CD4-positive, alpha-beta T cell (primary cell): ENCODE results near the gene RNF6. TPM values are rescaled to one million over a fixed set of nuclear protein-coding genes. Genes with fewer than 3 reads are reported as not detected.

Source experiments
- ATAC-seq: fragments of 200-7000 bp; cut with Tn5 transposase; one replicate; pipeline ENCODE4 v1.10.0; 2022; ENCODE audit warnings: mild to moderate bottlenecking; ENCODE audit not compliant: poor library complexity
- CTCF ChIA-PET: fragments of 350-600 bp; sonication (Branson Sonifier 250); formaldehyde crosslinking; loops from one replicate; lab custom pipeline; 2021; ENCODE audit warnings: antibody characterized with exemption, inconsistent platforms; lab: Charles Lee
- POLR2A ChIA-PET: fragments of 350-600 bp; sonication (Branson Sonifier 250); formaldehyde crosslinking; loops from one replicate; lab custom pipeline; 2021; ENCODE audit warnings: antibody characterized with exemption, inconsistent platforms; lab: Charles Lee
- DNase-seq, 14 experiments: peaks; one replicate each; pipeline ENCODE4 v3.0.0-alpha.2; 2013 to 2020; ENCODE audit warnings: mixed read lengths in 2 of 14
- H3K27ac ChIP-seq, 2 donors: one replicate each; pipeline versions ENCODE4 v1.5.1 to v1.7.0; 2013; ENCODE audit warnings: low read length in 2 of 2, low read depth in 1 of 2, mild to moderate bottlenecking in 1 of 2
- H3K27me3 ChIP-seq, 2 experiments: 1 replicate in 1 of 2; 2 replicates in 1 of 2; pipeline versions ENCODE4 v1.6.1 to v1.7.0; 2013; ENCODE audit warnings: low read length in 2 of 2, control low read depth in 1 of 2, mild to moderate bottlenecking in 1 of 2, moderate library complexity in 1 of 2; ENCODE audit not compliant: insufficient read depth in 2 of 2, control insufficient read depth in 1 of 2
- H3K36me3 ChIP-seq: one replicate; pipeline ENCODE4 v1.6.1; 2013; ENCODE audit warnings: low read length, control low read depth; ENCODE audit not compliant: insufficient read depth
- H3K4me1 ChIP-seq: one replicate; pipeline ENCODE4 v1.6.1; 2013; ENCODE audit warnings: low read length, control low read depth; ENCODE audit not compliant: insufficient read depth
- H3K4me3 ChIP-seq: one replicate; pipeline ENCODE4 v1.5.1; 2013; ENCODE audit warnings: mild to moderate bottlenecking, low read length, moderate library complexity
- H3K9me3 ChIP-seq, 2 experiments: 1 replicate in 1 of 2; 2 replicates in 1 of 2; pipeline versions ENCODE4 v1.6.1 to v1.7.0; 2013; ENCODE audit warnings: low read length in 2 of 2, mild to moderate bottlenecking in 2 of 2, control low read depth in 1 of 2, moderate library complexity in 1 of 2; ENCODE audit not compliant: control insufficient read depth in 1 of 2, insufficient read depth in 1 of 2
- H3K27ac Mint-ChIP-seq: one replicate; pipeline ENCODE4 v1.8.0; 2020; ENCODE audit warnings: mixed read lengths
- H3K27me3 Mint-ChIP-seq: one replicate; pipeline ENCODE4 v1.8.0; 2021; ENCODE audit warnings: mixed read lengths
- H3K36me3 Mint-ChIP-seq: one replicate; pipeline ENCODE4 v1.8.0; 2021; ENCODE audit warnings: low read depth, mixed read lengths
- H3K4me1 Mint-ChIP-seq: one replicate; pipeline ENCODE4 v1.8.0; 2021; ENCODE audit warnings: low read depth, mixed read lengths
- H3K4me3 Mint-ChIP-seq: one replicate; pipeline ENCODE4 v1.8.0; 2020; ENCODE audit warnings: mild to moderate bottlenecking, mixed read lengths
- H3K9me3 Mint-ChIP-seq: one replicate; pipeline ENCODE4 v1.8.0; 2020; ENCODE audit warnings: mixed read lengths
- CTCF ChIP-seq: fragments of 200-600 bp; IDR thresholded peaks from one replicate; pipeline ENCODE4 v1.8.0; 2022; ENCODE audit warnings: antibody characterized with exemption, mild to moderate bottlenecking
- intact Hi-C, 2 experiments: fragments of 100-400 bp; cut with DNase I in 1 of 2; cut with micrococcal nuclease in 1 of 2; formaldehyde crosslinking; loops; one replicate each; pipeline versions ENCODE4 v1.15.1 to v1.9.0; 2023 to 2025; cut with DNase I, micrococcal nuclease
- total RNA-seq, 174 experiments: library from RNA in 2 of 174; stranded (reverse) in 2 of 174; gene quantifications; one replicate each; pipeline ENCODE4 v1.2.3 and lab custom pipeline; 2021 to 2026

The RNF6 gene
- total RNA-seq, 2 experiments from 2014 or later = 46.5 to 49.5 TPM

DNA sequence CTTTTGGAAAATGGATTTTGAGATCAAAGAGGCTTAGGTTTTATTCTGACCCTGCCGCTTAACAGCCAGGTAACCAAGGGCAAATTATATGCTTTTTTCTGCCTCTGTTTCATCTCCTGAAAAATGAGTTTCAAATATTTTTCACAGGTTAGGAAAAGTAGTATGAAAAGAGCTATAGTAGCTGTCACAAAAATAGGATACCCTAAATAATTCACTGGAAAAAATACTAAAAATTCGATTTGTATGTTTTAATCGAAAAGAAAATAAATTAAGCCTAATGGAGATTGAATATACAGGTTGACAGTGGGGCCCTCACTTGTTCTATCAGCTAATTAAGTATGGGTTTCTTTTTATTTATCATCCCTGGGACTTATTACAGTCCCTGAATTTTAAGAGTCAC is 58.3 kb downstream of the RNF6 start:
- no peak overlapping the region for H3K27ac Mint-ChIP-seq
- no peak overlapping the region for H3K4me3 Mint-ChIP-seq
- no peaks in the 10 kb centered on the region for H3K36me3 Mint-ChIP-seq
- no peak for TF ChIP-seq CTCF
- Histone ChIP-seq H3K9me3 (no peaks in the 10 kb centered on the region), H3K36me3 (no peaks in the 10 kb centered on the region), H3K27ac (no peak overlapping the region), H3K27me3 (no peaks in the 10 kb centered on the region), H3K4me3 (no peak overlapping the region), H3K4me1 (no peaks in the 10 kb centered on the region)
- intact Hi-C loops = no loop called here
- H3K27me3 Mint-ChIP-seq = peaks cover 4% of the 10 kb centered on the region
- ChIA-PET CTCF (no interaction called here), POLR2A (no interaction called here)
- ATAC-seq = no peak
- H3K9me3 Mint-ChIP-seq = no peaks in the 10 kb centered on the region
- DNase-seq = no peak
- no peaks in the 10 kb centered on the region for H3K4me1 Mint-ChIP-seq

Other genes with a start within 250 kb of the RNF6 start
- gene SHISA2, start 170.3 kb downstream of the RNF6 start, total RNA-seq = under 1 TPM; 0.52 to 0.92 TPM
- 1 to 10 TPM; 6.0 to 6.7 TPM for gene CDK8, start 31.8 kb upstream of the RNF6 start, total RNA-seq